NB4 (cell line): ENCODE measurements around the gene ELP2.

Experiments used
- MAX ChIP-seq: IDR thresholded peaks from 2 replicates; pipeline ENCODE4 v1.6.1; 2011; ENCODE audit warnings: low read depth, low read length
- MYC ChIP-seq: IDR thresholded peaks from 2 replicates; pipeline ENCODE4 v1.6.1; 2011; ENCODE audit warnings: low read depth, low read length
- POLR2A ChIP-seq: IDR thresholded peaks from 2 replicates; pipeline ENCODE4 v1.6.1; 2011; ENCODE audit warnings: mild to moderate bottlenecking; ENCODE audit not compliant: insufficient read length; ENCODE audit errors: extremely low read depth
- TF ChIP-seq, protein P1 (sequence below): IDR thresholded peaks from one replicate; pipeline ENCODE4 v1.5.1; 2012; ENCODE audit warnings: low read depth, low read length

DNA sequence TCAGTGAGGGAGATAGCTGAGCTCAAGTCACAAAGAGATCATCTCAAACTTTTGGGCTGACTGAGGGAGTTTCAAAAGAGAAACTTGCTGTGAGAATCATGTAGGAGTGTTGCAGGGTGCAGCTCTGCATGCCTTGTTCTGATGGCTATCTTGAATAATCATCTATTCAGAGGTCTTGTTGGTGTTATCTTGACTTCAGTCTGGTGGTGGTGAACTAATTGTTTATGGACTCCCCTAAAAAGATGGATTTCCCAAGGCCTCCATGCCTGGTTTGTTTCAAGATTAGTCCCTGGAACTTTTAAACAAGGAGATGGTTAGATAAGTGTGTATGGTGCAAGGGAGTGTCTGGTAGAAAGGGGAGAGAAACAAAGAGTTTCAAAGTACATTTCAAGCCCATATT, 30.4 kb upstream of the ELP2 start:
- TF ChIP-seq, protein P1, sequence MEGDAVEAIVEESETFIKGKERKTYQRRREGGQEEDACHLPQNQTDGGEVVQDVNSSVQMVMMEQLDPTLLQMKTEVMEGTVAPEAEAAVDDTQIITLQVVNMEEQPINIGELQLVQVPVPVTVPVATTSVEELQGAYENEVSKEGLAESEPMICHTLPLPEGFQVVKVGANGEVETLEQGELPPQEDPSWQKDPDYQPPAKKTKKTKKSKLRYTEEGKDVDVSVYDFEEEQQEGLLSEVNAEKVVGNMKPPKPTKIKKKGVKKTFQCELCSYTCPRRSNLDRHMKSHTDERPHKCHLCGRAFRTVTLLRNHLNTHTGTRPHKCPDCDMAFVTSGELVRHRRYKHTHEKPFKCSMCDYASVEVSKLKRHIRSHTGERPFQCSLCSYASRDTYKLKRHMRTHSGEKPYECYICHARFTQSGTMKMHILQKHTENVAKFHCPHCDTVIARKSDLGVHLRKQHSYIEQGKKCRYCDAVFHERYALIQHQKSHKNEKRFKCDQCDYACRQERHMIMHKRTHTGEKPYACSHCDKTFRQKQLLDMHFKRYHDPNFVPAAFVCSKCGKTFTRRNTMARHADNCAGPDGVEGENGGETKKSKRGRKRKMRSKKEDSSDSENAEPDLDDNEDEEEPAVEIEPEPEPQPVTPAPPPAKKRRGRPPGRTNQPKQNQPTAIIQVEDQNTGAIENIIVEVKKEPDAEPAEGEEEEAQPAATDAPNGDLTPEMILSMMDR: no peak
- TF ChIP-seq MYC: no peak
- no peak for TF ChIP-seq MAX
- no peak for TF ChIP-seq POLR2A
